Heart left ventricle (tissue), 13 donors: ENCODE data around the gene STEAP3.

Source experiments
- POLR2A ChIP-seq, 2 donors: fragments of 450-650 bp; IDR thresholded peaks; one replicate each; pipeline ENCODE4 v1.6.1; 2017; ENCODE audit warnings: antibody characterized with exemption in 2 of 2, mild to moderate bottlenecking in 2 of 2, moderate library complexity in 2 of 2
- TF ChIP-seq, protein P1 (sequence below), 12 donors: fragments of 200-600 bp; sonication (generic) in 4 of 12; IDR thresholded peaks; one replicate each; pipeline versions ENCODE4 v1.5.0 to v1.8.0; 2018 to 2022; ENCODE audit warnings: antibody characterized with exemption in 12 of 12, mild to moderate bottlenecking in 5 of 12
- donor health status: ischemic (EF 13 %, LVEDD 7.1; RV severe dilation, severe dysfunction).
- donor health status: DM: no; HTN: yes; CAD: no.
- donor health status: DM: no; HTN: no; CAD: no.
- donor health status: ischemic (EF 25% LVEDD 6.9; RV normal size, moderate dysfunction).
- donor health status: ischemic (EF 25% LVEDD 5.7; RV mildly dilated, moderate dysfunction).
- donor health status: ischemic (EF 35%, LVEDD 5.7; RV mildly dilated, moderate dysfunction).
- donor health status: nonischemic (EF 11% LVEDD 7.7; RV severe dilation, severe dysfunction).
- donor health status: DM: yes; HTN: yes; CAD: no.
- donor health status: PGD.
- donor health status: ischemic (EF 29% LVEDD 5.4; RV normal size, mild dysfunction).
- donor health status: nonischemic (EF 23%, LVEDD 6.1; RV moderate dilation, normal function).

DNA sequence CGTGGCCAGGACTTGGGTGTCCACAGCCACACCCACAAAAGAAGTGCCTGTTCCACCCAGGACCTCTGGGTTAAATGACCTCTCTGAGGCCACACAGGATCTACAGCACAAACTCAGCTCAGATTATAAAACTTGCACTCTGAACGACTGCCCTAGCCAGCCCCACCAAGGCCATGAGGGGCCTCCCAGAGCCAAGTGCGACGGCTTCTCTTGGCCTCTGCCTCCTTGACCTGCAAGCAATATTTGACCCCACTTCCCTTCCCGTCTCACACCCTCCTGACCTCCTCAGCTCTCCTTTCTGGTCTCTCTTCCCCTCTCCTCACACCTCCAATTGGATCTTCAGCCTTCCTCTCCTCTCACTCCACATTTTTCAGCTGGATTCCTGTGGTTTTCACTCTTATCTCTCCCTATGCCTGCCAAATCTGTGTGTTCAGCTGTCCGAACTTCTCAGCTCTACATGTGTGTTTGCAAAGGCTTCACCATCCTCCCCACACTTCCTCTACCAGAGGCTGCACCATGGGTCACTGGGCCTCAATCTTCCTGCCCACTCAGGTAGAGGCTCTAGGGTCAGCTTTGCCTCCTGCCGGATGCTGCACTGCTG, 25.3 kb upstream of the STEAP3 start:
- TF ChIP-seq POLR2A (IDR thresholded peaks at IDR 0.05): no peak
- TF ChIP-seq, protein P1, sequence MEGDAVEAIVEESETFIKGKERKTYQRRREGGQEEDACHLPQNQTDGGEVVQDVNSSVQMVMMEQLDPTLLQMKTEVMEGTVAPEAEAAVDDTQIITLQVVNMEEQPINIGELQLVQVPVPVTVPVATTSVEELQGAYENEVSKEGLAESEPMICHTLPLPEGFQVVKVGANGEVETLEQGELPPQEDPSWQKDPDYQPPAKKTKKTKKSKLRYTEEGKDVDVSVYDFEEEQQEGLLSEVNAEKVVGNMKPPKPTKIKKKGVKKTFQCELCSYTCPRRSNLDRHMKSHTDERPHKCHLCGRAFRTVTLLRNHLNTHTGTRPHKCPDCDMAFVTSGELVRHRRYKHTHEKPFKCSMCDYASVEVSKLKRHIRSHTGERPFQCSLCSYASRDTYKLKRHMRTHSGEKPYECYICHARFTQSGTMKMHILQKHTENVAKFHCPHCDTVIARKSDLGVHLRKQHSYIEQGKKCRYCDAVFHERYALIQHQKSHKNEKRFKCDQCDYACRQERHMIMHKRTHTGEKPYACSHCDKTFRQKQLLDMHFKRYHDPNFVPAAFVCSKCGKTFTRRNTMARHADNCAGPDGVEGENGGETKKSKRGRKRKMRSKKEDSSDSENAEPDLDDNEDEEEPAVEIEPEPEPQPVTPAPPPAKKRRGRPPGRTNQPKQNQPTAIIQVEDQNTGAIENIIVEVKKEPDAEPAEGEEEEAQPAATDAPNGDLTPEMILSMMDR (IDR thresholded peaks at IDR 0.05): no peak
